SK-N-SH (cell line): Measurements from ENCODE around the gene SMYD2. TPM values are rescaled to one million over a fixed set of nuclear protein-coding genes. Genes with fewer than 3 reads are reported as not detected.

Source experiments
- CTCF ChIA-PET: fragments of 300-600, 350-600 bp; formaldehyde crosslinking; extraction: SDS; loops from one replicate; lab custom pipeline; 2021; lab: Yijun Ruan, JAX
- POLR2A ChIA-PET: fragments of 350-600 bp; sonication (Branson Sonifier 250); formaldehyde crosslinking; extraction: SDS; loops from one replicate; lab custom pipeline; 2020; ENCODE audit warnings: antibody characterized with exemption, inconsistent platforms; lab: Yijun Ruan, JAX
- DNase-seq: peaks from one replicate; pipeline ENCODE4 v3.0.0; 2012
- H2AFZ ChIP-seq: fragments of 200-600 bp; sonication (generic); 2 replicates; pipeline ENCODE4 v1.8.1; 2016; ENCODE audit warnings: antibody characterized with exemption, mild to moderate bottlenecking, low read depth
- H3F3A ChIP-seq: fragments of 200-600 bp; sonication (generic); replicated peaks from 2 replicates; pipeline ENCODE3; 2016; ENCODE audit warnings: antibody characterized with exemption, mild to moderate bottlenecking; ENCODE audit not compliant: insufficient read depth
- H3K27ac ChIP-seq, 2 experiments: fragments of 200-500 bp in 1 of 2; fragments of 200-600 bp in 1 of 2; sonication (Bioruptor generic) in 1 of 2; sonication (generic), shearing (Covaris generic) in 1 of 2; 2 replicates each; pipeline versions ENCODE4 v1.5.1 to v1.6.1; 2014 to 2016; ENCODE audit warnings: low read depth in 2 of 2, inconsistent platforms in 1 of 2, low read length in 1 of 2, mild to moderate bottlenecking in 1 of 2, mixed read lengths in 1 of 2
- H3K27me3 ChIP-seq: fragments of 200-600 bp; sonication (generic), shearing (Covaris generic); 2 replicates; pipeline ENCODE4 v1.6.1; 2016; ENCODE audit warnings: mixed run types; ENCODE audit not compliant: insufficient read depth
- H3K36me3 ChIP-seq, 2 experiments: fragments of 200-500 bp in 1 of 2; fragments of 200-600 bp in 1 of 2; sonication (Bioruptor generic) in 1 of 2; sonication (generic) in 1 of 2; replicated peaks in 1 of 2; 2 replicates each; pipeline versions ENCODE3 to v1.5.1; 2014 to 2016; ENCODE audit warnings: low read length in 1 of 2, mild to moderate bottlenecking in 1 of 2; ENCODE audit not compliant: insufficient read depth in 2 of 2, control insufficient read depth in 1 of 2
- H3K4me1 ChIP-seq, 2 experiments: fragments of 200-500 bp in 1 of 2; fragments of 200-600 bp in 1 of 2; sonication (Bioruptor generic) in 1 of 2; sonication (generic), shearing (Covaris generic) in 1 of 2; 2 replicates each; pipeline versions ENCODE4 v1.5.1 to v1.6.1; 2014 to 2016; ENCODE audit warnings: low read depth in 1 of 2, low read length in 1 of 2, mixed run types in 1 of 2; ENCODE audit not compliant: insufficient read depth in 2 of 2, control insufficient read depth in 1 of 2
- H3K4me2 ChIP-seq: fragments of 200-600 bp; sonication (generic), shearing (Covaris generic); 2 replicates; pipeline ENCODE4 v1.6.1; 2017; ENCODE audit warnings: mixed run types
- H3K4me3 ChIP-seq, 2 experiments: fragments of 200-500 bp in 1 of 2; fragments of 200-600 bp in 1 of 2; sonication (Bioruptor generic) in 1 of 2; sonication (generic), shearing (Covaris generic) in 1 of 2; 2 replicates each; pipeline versions ENCODE4 v1.5.1 to v1.8.1; 2014 to 2016; ENCODE audit warnings: low read depth in 2 of 2, inconsistent platforms in 1 of 2, low read length in 1 of 2, mild to moderate bottlenecking in 1 of 2, mixed read lengths in 1 of 2, moderate library complexity in 1 of 2
- H3K79me2 ChIP-seq: fragments of 200-600 bp; sonication (generic); 2 replicates; pipeline ENCODE4 v1.8.1; 2017; ENCODE audit warnings: mild to moderate bottlenecking; ENCODE audit not compliant: insufficient read depth
- H3K9ac ChIP-seq: fragments of 200-600 bp; sonication (generic); 2 replicates; pipeline ENCODE4 v1.6.1; 2017; ENCODE audit warnings: mixed run types
- H3K9me2 ChIP-seq: fragments of 200-600 bp; sonication (generic); 2 replicates; pipeline ENCODE4 v1.6.1; 2017; ENCODE audit warnings: mixed run types
- H3K9me3 ChIP-seq: fragments of 200-600 bp; sonication (generic); 2 replicates; pipeline ENCODE4 v1.6.1; 2017; ENCODE audit warnings: mixed run types, mild to moderate bottlenecking, moderate library complexity
- H4K20me1 ChIP-seq: fragments of 200-600 bp; sonication (generic); 2 replicates; pipeline ENCODE4 v1.6.1; 2017; ENCODE audit warnings: mild to moderate bottlenecking, mixed run types; ENCODE audit not compliant: insufficient read depth
- EP300 ChIP-seq, 2 experiments: IDR thresholded peaks; 2 replicates each; pipeline versions ENCODE4 v1.4.0 to v1.6.1; 2012; ENCODE audit warnings: borderline replicate concordance in 1 of 2, low read depth in 1 of 2, low read length in 1 of 2
- FOSL2 ChIP-seq: IDR thresholded peaks from 2 replicates; pipeline ENCODE4 v1.4.0; 2012; ENCODE audit warnings: low read depth, mild to moderate bottlenecking, moderate library complexity, borderline replicate concordance
- FOXM1 ChIP-seq: IDR thresholded peaks from 2 replicates; pipeline ENCODE4 v1.4.0; 2012; ENCODE audit warnings: low read depth, mild to moderate bottlenecking
- GATA2 ChIP-seq: sonication (generic); formaldehyde crosslinking; IDR thresholded peaks from 2 replicates; pipeline ENCODE4 v1.5.0; 2020; ENCODE audit warnings: mild to moderate bottlenecking, missing genetic modification reagents
- MXI1 ChIP-seq: IDR thresholded peaks from 2 replicates; pipeline ENCODE4 v1.6.1; 2012; ENCODE audit warnings: mild to moderate bottlenecking, low read depth, low read length, improper control_type of control experiment
- NRF1 ChIP-seq: IDR thresholded peaks from 2 replicates; pipeline ENCODE4 v1.6.1; 2012; ENCODE audit warnings: low read depth, mild to moderate bottlenecking, low read length
- POLR2AphosphoS5 ChIP-seq: IDR thresholded peaks from 2 replicates; pipeline ENCODE4 v1.6.1; 2012; ENCODE audit warnings: low read depth, low read length
- SIN3A ChIP-seq: IDR thresholded peaks from 2 replicates; pipeline ENCODE4 v1.6.1; 2012; ENCODE audit warnings: low read depth, mild to moderate bottlenecking, low read length, moderate library complexity, borderline replicate concordance
- TEAD4 ChIP-seq: IDR thresholded peaks from 2 replicates; pipeline ENCODE4 v1.4.0; 2012; ENCODE audit warnings: mild to moderate bottlenecking, borderline replicate concordance; ENCODE audit not compliant: insufficient read depth
- polyA plus RNA-seq, 3 experiments: library from polyadenylated mRNA; depleted of rRNA; stranded (reverse); fragments of >200 nt; gene quantifications; 2 replicates each; pipeline ENCODE4 v1.2.3, GENCODE V29; 2012
- TF ChIP-seq, protein P1 (sequence below): IDR thresholded peaks from 2 replicates; pipeline ENCODE4; 2012
- TF ChIP-seq, protein P2 (sequence below): fragments of 150-350 bp; IDR thresholded peaks from 2 replicates; pipeline ENCODE4 v1.6.1; 2016; ENCODE audit warnings: mild to moderate bottlenecking, low read depth, low read length
- TF ChIP-seq, protein P3 (sequence below): IDR thresholded peaks from 2 replicates; pipeline ENCODE4 v1.6.1; 2012; ENCODE audit warnings: mild to moderate bottlenecking, low read depth, low read length, moderate library complexity

The SMYD2 gene
- polyA plus RNA-seq, 1 of the 3 experiments (the other 2 are of a cell fraction): 23.1 TPM

DNA sequence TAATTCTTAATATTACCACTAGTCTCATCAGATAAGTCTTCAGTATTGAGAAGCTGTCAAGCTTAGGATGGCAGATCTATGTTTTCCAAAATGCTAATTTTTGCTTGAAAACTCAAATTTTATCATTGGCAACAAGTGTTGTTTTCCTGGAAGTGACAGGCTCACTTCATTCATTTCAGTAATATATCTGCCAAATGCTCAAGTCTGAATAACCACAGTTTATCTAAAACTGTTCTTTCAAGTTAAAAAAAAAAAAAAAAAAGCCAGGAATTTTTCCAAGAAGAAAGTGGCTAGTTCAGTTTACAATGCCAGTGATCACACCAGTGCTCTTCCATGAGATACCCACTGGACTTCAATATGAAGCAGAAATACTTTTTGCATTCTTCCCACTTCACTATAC, 20.6 kb downstream of the SMYD2 start:
- ChIA-PET CTCF (interaction anchor here (1.1 to 3.8 kb wide), 4 partner anchors 31 to 40 kb away, joined by 3 to 23 read pairs (median 10); no protein-coding TSS in a partner anchor), POLR2A (no interaction called here)
- H3K79me2 ChIP-seq: no peaks in the 10 kb centered on the region

More for the DNA sequence above, 20.6 kb downstream of the SMYD2 start:
- Histone ChIP-seq H3K4me2 (no peak overlapping the region), H3K27ac (no peak overlapping the region), H3K4me1 (peaks cover 0 to 4% of the 10 kb centered on the region in 2 experiments; a peak in 1 of 4 replicates), H2AFZ (no peak overlapping the region), H3K4me3 (no peak overlapping the region), H3K9ac (no peak overlapping the region), H3K27me3 (no peaks in the 10 kb centered on the region), H3K9me2 (no peaks in the 10 kb centered on the region), H3F3A (peaks cover 9% of the 10 kb centered on the region), H3K36me3 (no peaks in the 10 kb centered on the region), H4K20me1 (no peaks in the 10 kb centered on the region), H3K9me3 (no peaks in the 10 kb centered on the region)
- TF ChIP-seq FOSL2: no peak
- no peak for TF ChIP-seq MXI1
- TF ChIP-seq FOXM1: no peak
- no peak for TF ChIP-seq SIN3A
- no peak for TF ChIP-seq GATA2 (CRISPR knock-in tag)
- TF ChIP-seq, protein P1, sequence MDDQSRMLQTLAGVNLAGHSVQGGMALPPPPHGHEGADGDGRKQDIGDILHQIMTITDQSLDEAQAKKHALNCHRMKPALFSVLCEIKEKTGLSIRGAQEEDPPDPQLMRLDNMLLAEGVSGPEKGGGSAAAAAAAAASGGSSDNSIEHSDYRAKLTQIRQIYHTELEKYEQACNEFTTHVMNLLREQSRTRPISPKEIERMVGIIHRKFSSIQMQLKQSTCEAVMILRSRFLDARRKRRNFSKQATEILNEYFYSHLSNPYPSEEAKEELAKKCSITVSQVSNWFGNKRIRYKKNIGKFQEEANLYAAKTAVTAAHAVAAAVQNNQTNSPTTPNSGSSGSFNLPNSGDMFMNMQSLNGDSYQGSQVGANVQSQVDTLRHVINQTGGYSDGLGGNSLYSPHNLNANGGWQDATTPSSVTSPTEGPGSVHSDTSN: no peak
- TF ChIP-seq, protein P2, sequence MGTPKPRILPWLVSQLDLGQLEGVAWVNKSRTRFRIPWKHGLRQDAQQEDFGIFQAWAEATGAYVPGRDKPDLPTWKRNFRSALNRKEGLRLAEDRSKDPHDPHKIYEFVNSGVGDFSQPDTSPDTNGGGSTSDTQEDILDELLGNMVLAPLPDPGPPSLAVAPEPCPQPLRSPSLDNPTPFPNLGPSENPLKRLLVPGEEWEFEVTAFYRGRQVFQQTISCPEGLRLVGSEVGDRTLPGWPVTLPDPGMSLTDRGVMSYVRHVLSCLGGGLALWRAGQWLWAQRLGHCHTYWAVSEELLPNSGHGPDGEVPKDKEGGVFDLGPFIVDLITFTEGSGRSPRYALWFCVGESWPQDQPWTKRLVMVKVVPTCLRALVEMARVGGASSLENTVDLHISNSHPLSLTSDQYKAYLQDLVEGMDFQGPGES: no peak
- TF ChIP-seq, protein P3, sequence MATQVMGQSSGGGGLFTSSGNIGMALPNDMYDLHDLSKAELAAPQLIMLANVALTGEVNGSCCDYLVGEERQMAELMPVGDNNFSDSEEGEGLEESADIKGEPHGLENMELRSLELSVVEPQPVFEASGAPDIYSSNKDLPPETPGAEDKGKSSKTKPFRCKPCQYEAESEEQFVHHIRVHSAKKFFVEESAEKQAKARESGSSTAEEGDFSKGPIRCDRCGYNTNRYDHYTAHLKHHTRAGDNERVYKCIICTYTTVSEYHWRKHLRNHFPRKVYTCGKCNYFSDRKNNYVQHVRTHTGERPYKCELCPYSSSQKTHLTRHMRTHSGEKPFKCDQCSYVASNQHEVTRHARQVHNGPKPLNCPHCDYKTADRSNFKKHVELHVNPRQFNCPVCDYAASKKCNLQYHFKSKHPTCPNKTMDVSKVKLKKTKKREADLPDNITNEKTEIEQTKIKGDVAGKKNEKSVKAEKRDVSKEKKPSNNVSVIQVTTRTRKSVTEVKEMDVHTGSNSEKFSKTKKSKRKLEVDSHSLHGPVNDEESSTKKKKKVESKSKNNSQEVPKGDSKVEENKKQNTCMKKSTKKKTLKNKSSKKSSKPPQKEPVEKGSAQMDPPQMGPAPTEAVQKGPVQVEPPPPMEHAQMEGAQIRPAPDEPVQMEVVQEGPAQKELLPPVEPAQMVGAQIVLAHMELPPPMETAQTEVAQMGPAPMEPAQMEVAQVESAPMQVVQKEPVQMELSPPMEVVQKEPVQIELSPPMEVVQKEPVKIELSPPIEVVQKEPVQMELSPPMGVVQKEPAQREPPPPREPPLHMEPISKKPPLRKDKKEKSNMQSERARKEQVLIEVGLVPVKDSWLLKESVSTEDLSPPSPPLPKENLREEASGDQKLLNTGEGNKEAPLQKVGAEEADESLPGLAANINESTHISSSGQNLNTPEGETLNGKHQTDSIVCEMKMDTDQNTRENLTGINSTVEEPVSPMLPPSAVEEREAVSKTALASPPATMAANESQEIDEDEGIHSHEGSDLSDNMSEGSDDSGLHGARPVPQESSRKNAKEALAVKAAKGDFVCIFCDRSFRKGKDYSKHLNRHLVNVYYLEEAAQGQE: no peak
- TF ChIP-seq TEAD4: no peak
- no peak for TF ChIP-seq POLR2AphosphoS5
- no peak for TF ChIP-seq NRF1
- TF ChIP-seq EP300 (IDR thresholded peaks at IDR 0.05; ENCODE audit: borderline replicate concordance in 1 of 2, low read depth in 1 of 2, low read length in 1 of 2): no peak
- DNase-seq: no peak
